ENCODE results near the gene ZNF385A.
A peak's percentile ranks its signal among the peaks of the same experiment; 100 is the strongest.

DNA sequence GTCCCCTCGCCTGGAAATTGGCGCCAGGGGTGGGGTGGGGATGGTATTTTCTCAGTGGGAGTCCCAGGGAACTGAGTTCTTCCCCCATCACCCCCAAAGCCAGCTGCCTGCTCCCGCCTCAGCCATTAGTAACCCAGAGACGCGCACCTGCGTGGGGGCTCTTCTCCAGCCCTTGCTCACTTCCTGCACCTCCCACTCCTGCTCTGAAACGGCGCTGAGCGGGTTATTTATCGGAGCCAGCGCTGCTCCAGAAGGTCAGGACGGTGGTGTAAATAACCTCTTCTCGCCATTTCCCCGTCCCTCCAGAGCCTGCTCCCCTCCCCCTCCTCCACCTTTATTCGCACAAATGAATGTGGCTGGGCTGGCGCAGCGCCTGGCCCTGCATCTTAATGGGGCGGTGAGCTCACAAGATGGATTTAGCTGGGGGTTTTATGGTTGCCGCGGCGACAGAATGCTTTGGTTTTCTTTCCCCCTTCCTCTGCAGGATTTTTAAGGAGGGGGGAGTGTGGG is 32.5 kb downstream of the ZNF385A start:
- TF ChIP-seq ZNF274 (IDR thresholded peaks at IDR 0.05; ENCODE audit: low read depth, low read length) (no peak), SUZ12 (IDR thresholded peaks at IDR 0.05; ENCODE audit: extremely low read depth, insufficient read depth, insufficient read length) (no peak), YY1 (IDR thresholded peaks at IDR 0.05; ENCODE audit: insufficient read depth, insufficient read length) (peak; percentile 7)

Measured in NT2/D1 (cell line).